Ishikawa (cell line): ENCODE data around the gene CASP10.

Source experiments
- CEBPB ChIP-seq: IDR thresholded peaks from 2 replicates; pipeline ENCODE4 v1.6.1; 2012
- CREB1 ChIP-seq: IDR thresholded peaks from 2 replicates; pipeline ENCODE4 v1.6.1; 2012; ENCODE audit warnings: low read depth
- EGR1 ChIP-seq: IDR thresholded peaks from 2 replicates; pipeline ENCODE4 v1.6.1; 2012
- EP300 ChIP-seq: IDR thresholded peaks from 2 replicates; pipeline ENCODE4 v1.6.1; 2012; ENCODE audit warnings: borderline replicate concordance
- FOXM1 ChIP-seq: IDR thresholded peaks from 2 replicates; pipeline ENCODE4 v1.6.1; 2012; ENCODE audit warnings: low read depth, borderline replicate concordance
- NFIC ChIP-seq: IDR thresholded peaks from 2 replicates; pipeline ENCODE4 v1.6.1; 2012
- RAD21 ChIP-seq: IDR thresholded peaks from 2 replicates; pipeline ENCODE4 v1.6.1; 2012; ENCODE audit warnings: low read depth
- TAF1 ChIP-seq: IDR thresholded peaks from 2 replicates; pipeline ENCODE4 v1.6.1; 2012; ENCODE audit warnings: low read depth, mild to moderate bottlenecking
- TCF12 ChIP-seq: IDR thresholded peaks from 2 replicates; pipeline ENCODE4 v1.6.1; 2012; ENCODE audit warnings: low read depth
- TEAD4 ChIP-seq: IDR thresholded peaks from 2 replicates; pipeline ENCODE4 v1.6.1; 2012
- YY1 ChIP-seq: IDR thresholded peaks from 2 replicates; pipeline ENCODE4 v1.6.1; 2012; ENCODE audit warnings: low read depth
- ZBTB7A ChIP-seq: IDR thresholded peaks from 2 replicates; pipeline ENCODE4 v1.6.1; 2012; ENCODE audit warnings: low read depth
- TF ChIP-seq, protein P1 (sequence below): IDR thresholded peaks from 2 replicates; pipeline ENCODE4 v1.6.1; 2012
- TF ChIP-seq, protein P2 (sequence below): IDR thresholded peaks from 2 replicates; pipeline ENCODE4 v1.6.1; 2012; ENCODE audit warnings: low read depth, mild to moderate bottlenecking
- TF ChIP-seq, protein P3 (sequence below): IDR thresholded peaks from 2 replicates; pipeline ENCODE4 v1.6.1; 2012

Gene CASP10

DNA sequence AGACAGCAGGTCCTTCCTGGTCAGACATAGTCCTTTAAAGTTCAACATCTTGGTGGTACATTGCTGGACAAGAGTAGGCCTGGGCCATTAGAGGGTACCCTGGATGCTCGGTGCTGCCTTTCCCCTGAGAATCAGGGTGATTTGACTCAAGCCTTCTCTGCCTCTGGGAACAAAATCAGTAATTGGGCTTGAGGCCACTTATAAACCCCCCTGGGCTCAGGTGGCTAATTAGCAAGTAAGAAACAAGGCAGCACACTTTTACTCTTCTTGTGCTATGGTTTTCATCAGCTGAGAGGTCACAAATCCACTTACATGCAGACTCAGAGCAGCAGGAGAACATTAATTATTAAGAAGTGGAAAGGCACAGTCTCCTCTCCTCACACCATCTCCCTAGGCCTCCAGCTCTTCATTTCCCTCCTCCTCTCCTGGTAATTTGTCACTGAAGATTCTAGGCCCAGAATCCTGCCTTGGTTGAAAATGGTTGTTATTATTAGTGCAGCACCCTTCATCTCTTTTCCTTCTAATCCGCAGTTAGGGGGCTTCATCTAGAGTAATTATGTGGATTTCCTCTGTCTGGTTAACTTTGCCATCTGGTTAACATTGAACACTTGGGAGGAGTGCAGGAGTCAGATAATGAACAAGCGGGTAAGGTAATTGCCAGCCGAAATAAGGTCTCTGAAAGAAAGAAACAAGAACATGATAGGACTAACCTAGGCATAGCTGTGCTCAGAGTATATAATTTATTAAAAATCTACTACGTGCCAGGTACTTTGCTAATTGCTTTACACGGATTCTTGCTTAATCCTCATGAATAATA lies 29.7 kb upstream of the CASP10 start:
- TF ChIP-seq YY1 (no peak), CREB1 (no peak)

DNA sequence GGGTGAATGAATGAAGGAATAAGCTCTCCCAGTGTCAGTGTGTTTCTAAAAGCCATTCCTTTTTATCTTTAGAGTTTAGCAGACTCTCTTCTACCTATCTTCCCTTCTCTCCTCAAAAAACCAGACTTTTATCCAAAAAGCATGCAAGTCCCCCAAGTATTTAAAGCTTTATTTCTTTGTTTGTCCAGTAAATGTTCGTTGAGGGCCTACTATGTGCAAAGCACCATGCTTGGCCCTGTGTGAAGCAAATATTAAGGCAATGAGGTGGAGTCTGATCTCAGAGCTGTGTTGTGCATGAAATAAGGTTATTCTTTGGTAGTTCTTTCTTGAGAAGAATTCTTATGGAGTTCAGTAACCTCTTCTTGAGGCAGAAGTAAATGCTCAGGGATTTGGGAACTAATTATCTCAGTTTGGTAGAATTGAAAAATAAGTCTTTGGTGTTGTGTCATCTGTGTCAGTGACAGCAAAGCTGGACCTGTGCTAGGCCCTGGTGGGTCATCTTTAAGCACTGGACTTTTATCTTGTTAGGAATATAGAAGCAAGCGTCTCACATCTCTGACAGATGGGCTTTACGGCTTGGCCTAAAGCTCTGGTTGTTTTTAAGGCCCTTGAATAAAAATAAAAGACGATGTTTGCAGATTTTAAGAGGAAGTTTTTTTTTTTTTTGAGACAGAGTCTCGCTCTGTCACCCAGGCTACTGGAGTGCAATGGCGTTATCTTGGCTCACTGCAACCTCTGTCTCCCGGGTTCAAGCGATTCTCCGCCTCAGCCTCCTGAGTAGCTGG lies 28.1 kb upstream of the CASP10 start:
- TF ChIP-seq RAD21 (no peak), EP300 (no peak), ZBTB7A (no peak), TEAD4 (no peak), EGR1 (no peak), FOXM1 (no peak), YY1 (no peak), CEBPB (no peak), TCF12 (no peak), NFIC (no peak), TAF1 (no peak), CREB1 (no peak)
- TF ChIP-seq, protein P1, sequence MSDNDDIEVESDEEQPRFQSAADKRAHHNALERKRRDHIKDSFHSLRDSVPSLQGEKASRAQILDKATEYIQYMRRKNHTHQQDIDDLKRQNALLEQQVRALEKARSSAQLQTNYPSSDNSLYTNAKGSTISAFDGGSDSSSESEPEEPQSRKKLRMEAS, result no peak
- TF ChIP-seq, protein P2, sequence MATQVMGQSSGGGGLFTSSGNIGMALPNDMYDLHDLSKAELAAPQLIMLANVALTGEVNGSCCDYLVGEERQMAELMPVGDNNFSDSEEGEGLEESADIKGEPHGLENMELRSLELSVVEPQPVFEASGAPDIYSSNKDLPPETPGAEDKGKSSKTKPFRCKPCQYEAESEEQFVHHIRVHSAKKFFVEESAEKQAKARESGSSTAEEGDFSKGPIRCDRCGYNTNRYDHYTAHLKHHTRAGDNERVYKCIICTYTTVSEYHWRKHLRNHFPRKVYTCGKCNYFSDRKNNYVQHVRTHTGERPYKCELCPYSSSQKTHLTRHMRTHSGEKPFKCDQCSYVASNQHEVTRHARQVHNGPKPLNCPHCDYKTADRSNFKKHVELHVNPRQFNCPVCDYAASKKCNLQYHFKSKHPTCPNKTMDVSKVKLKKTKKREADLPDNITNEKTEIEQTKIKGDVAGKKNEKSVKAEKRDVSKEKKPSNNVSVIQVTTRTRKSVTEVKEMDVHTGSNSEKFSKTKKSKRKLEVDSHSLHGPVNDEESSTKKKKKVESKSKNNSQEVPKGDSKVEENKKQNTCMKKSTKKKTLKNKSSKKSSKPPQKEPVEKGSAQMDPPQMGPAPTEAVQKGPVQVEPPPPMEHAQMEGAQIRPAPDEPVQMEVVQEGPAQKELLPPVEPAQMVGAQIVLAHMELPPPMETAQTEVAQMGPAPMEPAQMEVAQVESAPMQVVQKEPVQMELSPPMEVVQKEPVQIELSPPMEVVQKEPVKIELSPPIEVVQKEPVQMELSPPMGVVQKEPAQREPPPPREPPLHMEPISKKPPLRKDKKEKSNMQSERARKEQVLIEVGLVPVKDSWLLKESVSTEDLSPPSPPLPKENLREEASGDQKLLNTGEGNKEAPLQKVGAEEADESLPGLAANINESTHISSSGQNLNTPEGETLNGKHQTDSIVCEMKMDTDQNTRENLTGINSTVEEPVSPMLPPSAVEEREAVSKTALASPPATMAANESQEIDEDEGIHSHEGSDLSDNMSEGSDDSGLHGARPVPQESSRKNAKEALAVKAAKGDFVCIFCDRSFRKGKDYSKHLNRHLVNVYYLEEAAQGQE, result no peak
- TF ChIP-seq, protein P3, sequence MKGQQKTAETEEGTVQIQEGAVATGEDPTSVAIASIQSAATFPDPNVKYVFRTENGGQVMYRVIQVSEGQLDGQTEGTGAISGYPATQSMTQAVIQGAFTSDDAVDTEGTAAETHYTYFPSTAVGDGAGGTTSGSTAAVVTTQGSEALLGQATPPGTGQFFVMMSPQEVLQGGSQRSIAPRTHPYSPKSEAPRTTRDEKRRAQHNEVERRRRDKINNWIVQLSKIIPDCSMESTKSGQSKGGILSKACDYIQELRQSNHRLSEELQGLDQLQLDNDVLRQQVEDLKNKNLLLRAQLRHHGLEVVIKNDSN, result no peak

DNA sequence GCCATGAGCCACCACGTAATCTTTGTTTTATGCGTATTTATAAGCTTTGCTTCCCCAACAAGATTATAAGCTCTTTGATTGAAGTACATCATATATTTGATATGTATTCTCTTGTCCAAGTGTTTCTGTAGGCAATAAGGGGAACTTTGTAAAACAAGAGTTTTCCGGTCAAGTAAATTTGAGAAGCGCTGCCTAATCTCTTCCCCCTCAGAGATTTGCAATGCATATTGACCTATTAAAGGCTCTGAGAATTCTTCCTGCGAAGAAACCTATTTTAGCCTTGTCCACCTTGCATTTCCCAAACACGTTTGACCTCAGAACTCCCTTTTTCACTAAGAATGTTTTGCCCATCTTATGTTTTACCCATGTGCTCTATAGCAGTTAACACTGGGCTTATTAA lies 26.9 kb upstream of the CASP10 start:
- TF ChIP-seq NFIC (no peak), EGR1 (no peak), CREB1 (no peak), YY1 (no peak), EP300 (no peak), RAD21 (no peak), TAF1 (no peak), TEAD4 (no peak), FOXM1 (no peak), TCF12 (no peak), CEBPB (no peak), ZBTB7A (no peak)
- TF ChIP-seq, protein P3, result no peak
- TF ChIP-seq, protein P2, result no peak
- TF ChIP-seq, protein P1, result no peak

DNA sequence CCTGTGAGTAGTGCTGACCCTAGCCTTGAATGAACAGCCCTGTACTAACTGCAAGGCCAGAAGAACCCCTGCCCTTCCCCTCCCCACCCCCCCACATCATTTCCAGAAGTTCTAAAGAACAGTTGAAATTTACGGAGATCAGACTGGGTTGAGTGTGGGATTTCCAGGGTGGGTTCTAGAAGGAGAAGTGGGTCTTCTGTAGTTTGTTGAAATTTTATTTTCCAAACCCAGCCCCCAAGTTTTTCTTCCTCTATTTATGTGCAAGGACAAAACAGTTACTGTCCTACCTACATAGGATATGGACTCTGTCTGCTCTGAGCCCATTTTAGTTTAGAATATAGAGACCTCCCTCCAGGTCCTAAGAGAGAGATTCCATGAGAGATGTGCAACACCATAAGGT lies 26.3 kb upstream of the CASP10 start:
- no peak for TF ChIP-seq ZBTB7A
- TF ChIP-seq FOXM1, result no peak
- TF ChIP-seq TEAD4, result no peak
- no peak for TF ChIP-seq NFIC
- no peak for TF ChIP-seq RAD21
- TF ChIP-seq TAF1, result no peak
- TF ChIP-seq, protein P1, result no peak
- no peak for TF ChIP-seq CREB1
- TF ChIP-seq EP300, result no peak

DNA sequence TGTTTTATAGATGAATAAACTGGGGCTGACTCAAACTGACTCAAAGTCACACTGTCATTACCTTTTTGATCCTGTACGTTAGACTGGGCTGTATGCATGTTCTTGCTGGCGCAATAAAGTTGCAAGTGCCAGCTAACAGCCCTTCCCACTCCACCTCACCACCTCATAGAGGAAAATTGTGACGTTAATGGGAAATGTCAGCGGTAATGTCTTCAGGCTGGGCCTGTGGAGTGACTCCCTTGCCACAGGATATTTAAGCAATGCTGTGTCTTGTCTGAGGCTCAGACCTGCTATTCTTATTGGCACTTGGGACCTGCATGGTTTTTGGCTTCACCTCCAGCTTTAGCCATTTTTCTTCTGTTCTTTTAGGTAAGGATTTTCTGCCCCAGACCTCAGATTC lies 25.2 kb upstream of the CASP10 start:
- TF ChIP-seq CREB1, result no peak
- no peak for TF ChIP-seq FOXM1
- TF ChIP-seq, protein P2, result no peak
- TF ChIP-seq, protein P3, result no peak
- TF ChIP-seq, protein P1, result no peak
- TF ChIP-seq EP300, result no peak
- no peak for TF ChIP-seq CEBPB
- TF ChIP-seq NFIC, result no peak
- TF ChIP-seq RAD21, result no peak
- no peak for TF ChIP-seq EGR1
- TF ChIP-seq ZBTB7A, result no peak
- TF ChIP-seq TEAD4, result no peak
- no peak for TF ChIP-seq YY1
- TF ChIP-seq TCF12, result no peak
